Lung (tissue), 12 donors: ENCODE results near the gene NFIB. TPM values are rescaled to one million over a fixed set of nuclear protein-coding genes. Genes with fewer than 3 reads are reported as not detected.

Experiments
- ATAC-seq: fragments of 200-7000 bp; cut with Tn5 transposase; one replicate; pipeline ENCODE4 v1.9.1; 2020; ENCODE audit warnings: moderate number of reproducible peaks; ENCODE audit not compliant: insufficient read depth, low FRiP score
- DNase-seq, 3 donors: peaks; one replicate each; pipeline ENCODE4 v3.0.0-alpha.2; 2013 to 2017
- H3K27ac ChIP-seq, 2 donors: one replicate each; pipeline ENCODE4 v1.5.1; 2013; ENCODE audit warnings: mild to moderate bottlenecking in 2 of 2, moderate library complexity in 2 of 2, control low read depth in 1 of 2, inconsistent platforms in 1 of 2, low read depth in 1 of 2, low read length in 1 of 2
- H3K27me3 ChIP-seq, 3 donors: one replicate each; pipeline ENCODE4 v1.5.1; 2013; ENCODE audit warnings: low read length in 2 of 3; ENCODE audit not compliant: control insufficient read depth in 3 of 3, insufficient read depth in 3 of 3
- H3K36me3 ChIP-seq, 4 donors: one replicate each; pipeline ENCODE4 v1.5.1; 2013; ENCODE audit warnings: low read length in 4 of 4, mild to moderate bottlenecking in 1 of 4, moderate library complexity in 1 of 4; ENCODE audit not compliant: control insufficient read depth in 4 of 4, insufficient read depth in 4 of 4
- H3K4me1 ChIP-seq, 5 donors: one replicate each; pipeline ENCODE4 v1.5.1; 2013; ENCODE audit warnings: low read length in 5 of 5, mild to moderate bottlenecking in 2 of 5, moderate library complexity in 1 of 5; ENCODE audit not compliant: control insufficient read depth in 5 of 5, insufficient read depth in 5 of 5
- H3K4me3 ChIP-seq: one replicate; pipeline ENCODE4 v1.5.1; 2013; ENCODE audit warnings: mild to moderate bottlenecking, control low read depth, moderate library complexity
- H3K9ac ChIP-seq, 2 donors: one replicate each; pipeline ENCODE4 v1.5.1; 2013; ENCODE audit warnings: low read length in 2 of 2, control low read depth in 1 of 2; ENCODE audit not compliant: insufficient read depth in 1 of 2
- H3K9me3 ChIP-seq, 4 donors: one replicate each; pipeline ENCODE4 v1.5.1; 2013; ENCODE audit warnings: low read length in 3 of 4, mild to moderate bottlenecking in 1 of 4, moderate library complexity in 1 of 4; ENCODE audit not compliant: control insufficient read depth in 4 of 4, insufficient read depth in 3 of 4
- WGBS, 2 donors: extraction: QIAGEN DNeasy Blood & Tissue Kit; methylation state at CpG; one replicate each; pipeline ENCODE4 v1.1.7; 2013; 5-methylcytosine and 5-hydroxymethylcytosine counted together
- polyA plus RNA-seq, 2 donors: library from polyadenylated mRNA; stranded (reverse); fragments of 200-250 nt; gene quantifications; one replicate each; pipeline ENCODE4 v1.2.1, GENCODE V29; 2013
- total RNA-seq, 2 donors: library from RNA; depleted of rRNA in 1 of 2; stranded (reverse); fragments of >200 nt in 1 of 2; gene quantifications; one replicate each; pipeline ENCODE4 v1.2.1, GENCODE V29; 2014 to 2021
- TF ChIP-seq, protein P1 (sequence below): IDR thresholded peaks from 2 replicates; pipeline ENCODE4 v1.5.1; 2012; ENCODE audit warnings: mild to moderate bottlenecking; ENCODE audit errors: control extremely low read depth, extremely low read depth
- donor health status: control.
- donor health status: control.
- donor health status: Bipolar disorder and iron deficiency.
- donor health status: healthy.
- donor health status: DM: yes; HTN: yes; CAD: no.

The NFIB gene
- total and polyA plus RNA-seq, 4 donors, result 7.3 to 189 (median 51.0) TPM

DNA sequence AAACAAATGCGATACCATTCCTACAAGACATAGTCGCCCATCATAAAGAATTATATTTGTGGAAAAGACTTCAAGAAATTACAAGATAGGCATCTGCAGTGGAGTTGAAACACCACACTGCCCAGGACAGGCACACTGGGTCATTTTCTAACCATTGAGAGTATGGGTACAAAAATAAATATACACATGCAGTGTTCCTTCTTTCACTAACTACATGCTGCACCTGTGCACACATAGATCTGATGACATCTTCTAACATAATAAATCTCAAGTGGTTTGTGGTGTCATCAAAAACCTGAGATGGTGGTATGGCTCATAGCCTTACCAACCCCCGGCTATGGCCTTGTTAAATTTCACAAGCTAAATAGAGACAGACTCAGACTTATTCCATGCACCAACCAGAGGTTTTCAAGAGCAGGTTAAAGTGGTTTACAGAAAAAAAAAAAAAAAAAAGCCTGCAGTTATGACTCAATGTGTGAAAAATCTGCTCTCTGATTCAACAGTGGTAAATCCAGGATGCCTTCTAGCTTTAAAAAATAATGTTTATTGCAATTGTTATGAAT, 12.4 kb upstream of the NFIB start:
- WGBS, 2 donors, result 83 to 87% methylated on average over 3 of the region's 3 CpGs
- Histone ChIP-seq H3K27ac (peak overlapping the region in 1 of 2 donors; percentile 16), H3K9ac (no peak overlapping the region), H3K4me3 (no peak overlapping the region), H3K4me1 (peaks cover 0 to 26% (median 3%) of the 10 kb centered on the region in 5 donors), H3K27me3 (no peaks in the 10 kb centered on the region), H3K9me3 (no peaks in the 10 kb centered on the region), H3K36me3 (no peaks in the 10 kb centered on the region)
- DNase-seq (peak in 2 of 3 donors; percentile 46 to 54), ATAC-seq (no peak)
- TF ChIP-seq, protein P1, sequence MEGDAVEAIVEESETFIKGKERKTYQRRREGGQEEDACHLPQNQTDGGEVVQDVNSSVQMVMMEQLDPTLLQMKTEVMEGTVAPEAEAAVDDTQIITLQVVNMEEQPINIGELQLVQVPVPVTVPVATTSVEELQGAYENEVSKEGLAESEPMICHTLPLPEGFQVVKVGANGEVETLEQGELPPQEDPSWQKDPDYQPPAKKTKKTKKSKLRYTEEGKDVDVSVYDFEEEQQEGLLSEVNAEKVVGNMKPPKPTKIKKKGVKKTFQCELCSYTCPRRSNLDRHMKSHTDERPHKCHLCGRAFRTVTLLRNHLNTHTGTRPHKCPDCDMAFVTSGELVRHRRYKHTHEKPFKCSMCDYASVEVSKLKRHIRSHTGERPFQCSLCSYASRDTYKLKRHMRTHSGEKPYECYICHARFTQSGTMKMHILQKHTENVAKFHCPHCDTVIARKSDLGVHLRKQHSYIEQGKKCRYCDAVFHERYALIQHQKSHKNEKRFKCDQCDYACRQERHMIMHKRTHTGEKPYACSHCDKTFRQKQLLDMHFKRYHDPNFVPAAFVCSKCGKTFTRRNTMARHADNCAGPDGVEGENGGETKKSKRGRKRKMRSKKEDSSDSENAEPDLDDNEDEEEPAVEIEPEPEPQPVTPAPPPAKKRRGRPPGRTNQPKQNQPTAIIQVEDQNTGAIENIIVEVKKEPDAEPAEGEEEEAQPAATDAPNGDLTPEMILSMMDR, result no peak

DNA sequence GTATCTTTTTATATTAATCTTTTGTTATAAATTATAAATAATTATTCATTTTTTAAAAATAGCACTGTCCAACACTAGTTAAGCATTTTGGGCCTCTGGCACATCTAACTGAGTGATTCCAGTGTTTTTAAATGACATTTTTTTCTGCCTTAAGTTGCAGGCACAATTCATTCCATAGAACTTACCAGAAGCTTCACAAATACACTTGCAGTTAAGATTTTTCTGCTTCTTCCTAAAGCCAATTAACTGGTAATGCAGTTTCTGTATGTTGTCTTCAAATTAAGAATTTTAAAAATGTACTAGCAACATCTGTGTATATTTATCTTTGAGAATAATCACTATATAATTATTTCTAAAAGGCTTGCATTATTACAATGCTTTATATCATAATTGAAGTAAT, 11.2 kb upstream of the NFIB start:
- no peaks in the 10 kb centered on the region for H3K36me3 ChIP-seq
- H3K9me3 ChIP-seq, result no peaks in the 10 kb centered on the region
- peaks cover 0 to 27% (median 4%) of the 10 kb centered on the region in 5 donors for H3K4me1 ChIP-seq
- no peak overlapping the region for H3K9ac ChIP-seq
- DNase-seq, result peak in 1 of 3 donors; percentile 44
- H3K27me3 ChIP-seq, result no peaks in the 10 kb centered on the region
- ATAC-seq, result no peak
- H3K27ac ChIP-seq, result no peak overlapping the region
- TF ChIP-seq, protein P1, result no peak
- no peak overlapping the region for H3K4me3 ChIP-seq

DNA sequence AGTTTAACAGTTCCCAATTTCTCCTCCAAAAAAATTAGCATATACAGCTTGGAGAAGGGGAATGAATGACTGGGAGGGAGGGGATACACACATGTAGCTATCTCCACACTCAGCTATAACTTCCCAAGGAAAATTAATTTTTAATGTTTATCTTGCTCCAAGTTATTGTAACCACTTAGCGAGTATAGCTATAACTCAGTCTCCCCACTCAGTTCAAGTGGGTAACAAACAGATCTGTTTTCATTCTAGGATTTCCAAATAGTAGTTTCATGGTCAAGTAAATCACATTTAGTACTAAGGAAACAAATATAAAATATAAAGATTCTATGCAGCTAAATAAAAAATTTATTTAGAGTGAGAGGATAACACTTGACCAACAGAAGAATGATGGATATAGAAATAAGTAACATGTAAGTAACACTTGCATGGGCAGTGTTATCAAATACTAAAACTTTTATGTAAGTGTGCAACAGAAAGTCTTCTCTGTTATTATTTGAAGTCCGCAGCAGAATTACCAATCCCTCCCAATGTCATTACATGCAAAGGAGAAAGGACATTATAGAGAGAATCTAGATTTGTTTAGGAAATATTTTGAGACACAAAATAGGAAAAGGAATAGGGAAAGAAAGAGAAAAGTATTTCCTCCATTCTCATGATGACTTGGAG, 10.2 kb upstream of the NFIB start:
- no peaks in the 10 kb centered on the region for H3K36me3 ChIP-seq
- DNase-seq, result peak in 1 of 3 donors; percentile 57
- peak overlapping the region in 1 of 2 donors; percentile 92 for H3K9ac ChIP-seq
- 82 to 93% methylated on average over 2 of the region's 2 CpGs for WGBS, 2 donors
- TF ChIP-seq, protein P1, result no peak
- no peak overlapping the region for H3K4me3 ChIP-seq
- H3K27me3 ChIP-seq, result no peaks in the 10 kb centered on the region
- ATAC-seq, result no peak
- H3K27ac ChIP-seq, result peak overlapping the region in 1 of 2 donors; percentile 33
- peaks cover 0 to 36% (median 5%) of the 10 kb centered on the region in 5 donors for H3K4me1 ChIP-seq
- H3K9me3 ChIP-seq, result no peaks in the 10 kb centered on the region
